ENCODE results near the gene ABCF3. TPM values are rescaled to one million over a fixed set of nuclear protein-coding genes. Genes with fewer than 3 reads are reported as not detected.

ABCF3 gene
- total and polyA plus RNA-seq, 7 donors = 44.1 to 108 (median 79.3) TPM

DNA sequence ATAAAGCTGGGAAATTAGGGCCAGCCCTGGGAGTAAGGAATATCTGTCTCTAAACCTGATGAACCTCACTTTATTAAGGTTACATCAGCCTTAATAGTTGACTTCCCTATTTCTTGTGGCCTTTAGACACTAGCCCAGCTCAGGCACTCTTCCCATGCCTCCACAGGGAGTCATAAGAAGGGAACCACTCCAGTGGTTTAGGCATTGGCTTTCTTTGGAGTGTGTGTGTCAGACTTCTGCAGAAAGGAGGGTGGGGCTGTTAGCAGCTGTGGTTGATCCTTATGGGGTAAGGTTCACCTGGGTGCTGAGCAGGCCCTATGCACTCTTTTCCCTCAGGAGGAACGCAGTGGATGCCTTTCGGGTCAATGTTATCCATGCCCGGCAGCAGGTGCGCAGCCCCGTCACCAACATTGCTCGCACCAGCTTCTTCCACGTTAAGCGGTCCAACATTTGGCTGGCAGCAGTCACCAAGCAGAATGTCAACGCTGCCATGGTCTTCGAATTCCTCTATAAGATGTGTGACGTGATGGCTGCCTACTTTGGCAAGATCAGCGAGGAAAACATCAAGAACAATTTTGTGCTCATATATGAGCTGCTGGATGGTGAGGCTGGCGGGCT, 7.4 kb upstream of the ABCF3 start:
- intact Hi-C loops (cut with DNase I) = loop anchor here (5.0 to 10.0 kb wide), 3 partner anchors 41 to 164 kb away; partner anchors contain the start of genes ABCC5 (in 1 of the 2) and EIF2B5 (in 1 of the 2)
- ATAC-seq (no peak), DNase-seq (peak in 1 of 2 donors; percentile 33)
- H3K27me3 ChIP-seq (ENCODE audit: insufficient read depth in 3 of 3, low read length in 2 of 3) = no peaks in the 10 kb centered on the region
- peaks cover 32% of the 10 kb centered on the region for H3K4me1 ChIP-seq
- no peak overlapping the region for H3K4me3 ChIP-seq
- TF ChIP-seq, protein P1, sequence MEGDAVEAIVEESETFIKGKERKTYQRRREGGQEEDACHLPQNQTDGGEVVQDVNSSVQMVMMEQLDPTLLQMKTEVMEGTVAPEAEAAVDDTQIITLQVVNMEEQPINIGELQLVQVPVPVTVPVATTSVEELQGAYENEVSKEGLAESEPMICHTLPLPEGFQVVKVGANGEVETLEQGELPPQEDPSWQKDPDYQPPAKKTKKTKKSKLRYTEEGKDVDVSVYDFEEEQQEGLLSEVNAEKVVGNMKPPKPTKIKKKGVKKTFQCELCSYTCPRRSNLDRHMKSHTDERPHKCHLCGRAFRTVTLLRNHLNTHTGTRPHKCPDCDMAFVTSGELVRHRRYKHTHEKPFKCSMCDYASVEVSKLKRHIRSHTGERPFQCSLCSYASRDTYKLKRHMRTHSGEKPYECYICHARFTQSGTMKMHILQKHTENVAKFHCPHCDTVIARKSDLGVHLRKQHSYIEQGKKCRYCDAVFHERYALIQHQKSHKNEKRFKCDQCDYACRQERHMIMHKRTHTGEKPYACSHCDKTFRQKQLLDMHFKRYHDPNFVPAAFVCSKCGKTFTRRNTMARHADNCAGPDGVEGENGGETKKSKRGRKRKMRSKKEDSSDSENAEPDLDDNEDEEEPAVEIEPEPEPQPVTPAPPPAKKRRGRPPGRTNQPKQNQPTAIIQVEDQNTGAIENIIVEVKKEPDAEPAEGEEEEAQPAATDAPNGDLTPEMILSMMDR (IDR thresholded peaks at IDR 0.05) = no peak
- no peak overlapping the region for H3K27ac ChIP-seq
- no peaks in the 10 kb centered on the region for H3K9me3 ChIP-seq
- peaks cover 24 to 67% of the 10 kb centered on the region in 2 donors for H3K36me3 ChIP-seq (ENCODE audit: insufficient read depth in 1 of 2, low read depth in 1 of 2)
- 85 to 92% (median 86%) methylated on average over 13 of the region's 13 CpGs for WGBS, 3 donors

DNA sequence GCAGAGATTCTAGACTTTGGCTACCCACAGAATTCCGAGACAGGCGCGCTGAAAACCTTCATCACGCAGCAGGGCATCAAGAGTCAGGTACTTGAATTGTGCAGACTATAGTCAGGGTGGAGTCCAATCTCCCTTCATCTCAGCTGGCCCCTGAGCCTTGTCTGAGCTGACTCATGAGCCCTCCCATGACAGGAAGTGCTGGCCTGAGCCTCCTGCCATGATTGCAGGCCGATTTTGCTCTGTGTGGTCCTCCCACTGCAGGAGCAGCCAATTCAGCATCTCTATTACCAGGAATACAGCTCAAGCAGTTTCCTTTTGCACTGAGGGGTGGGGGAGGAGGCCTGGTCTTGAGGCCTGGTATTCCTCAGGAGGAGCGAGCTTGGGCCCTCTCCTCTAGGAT, 5.8 kb upstream of the ABCF3 start:
- Histone ChIP-seq H3K36me3 (ENCODE audit: insufficient read depth in 1 of 2, low read depth in 1 of 2) (peaks cover 26 to 79% of the 10 kb centered on the region in 2 donors), H3K27ac (no peak overlapping the region), H3K9me3 (no peaks in the 10 kb centered on the region), H3K4me1 (peaks cover 30% of the 10 kb centered on the region), H3K27me3 (ENCODE audit: insufficient read depth in 3 of 3, low read length in 2 of 3) (no peaks in the 10 kb centered on the region), H3K4me3 (no peak overlapping the region)
- intact Hi-C loops (cut with DNase I) = loop anchor here in 1 of 2 donors (5.0 kb wide), 1 partner anchor 38 kb away; no protein-coding TSS in a partner anchor
- DNase-seq (no peak), ATAC-seq (no peak)
- 83 to 94% (median 92%) methylated on average over 6 of the region's 6 CpGs for WGBS, 3 donors
- TF ChIP-seq, protein P1 (IDR thresholded peaks at IDR 0.05) = no peak

DNA sequence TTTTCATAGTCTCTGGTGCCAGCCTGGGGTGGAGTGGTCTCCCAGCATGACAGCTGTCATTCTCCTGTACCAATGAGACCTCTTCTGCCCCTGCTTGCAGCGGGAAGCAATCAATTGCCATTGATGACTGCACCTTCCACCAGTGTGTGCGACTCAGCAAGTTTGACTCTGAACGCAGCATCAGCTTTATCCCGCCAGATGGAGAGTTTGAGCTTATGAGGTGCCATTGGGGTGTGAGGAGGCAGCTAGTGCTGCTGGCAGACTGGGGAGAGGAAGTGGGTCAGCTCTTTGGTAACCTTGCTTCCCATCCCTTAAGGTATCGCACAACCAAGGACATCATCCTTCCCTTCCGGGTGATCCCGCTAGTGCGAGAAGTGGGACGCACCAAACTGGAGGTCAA, 4.4 kb upstream of the ABCF3 start:
- intact Hi-C loops (cut with DNase I) = loop anchor here in 1 of 2 donors (5.0 kb wide), 1 partner anchor 39 kb away; no protein-coding TSS in a partner anchor
- no peaks in the 10 kb centered on the region for H3K9me3 ChIP-seq

DNA sequence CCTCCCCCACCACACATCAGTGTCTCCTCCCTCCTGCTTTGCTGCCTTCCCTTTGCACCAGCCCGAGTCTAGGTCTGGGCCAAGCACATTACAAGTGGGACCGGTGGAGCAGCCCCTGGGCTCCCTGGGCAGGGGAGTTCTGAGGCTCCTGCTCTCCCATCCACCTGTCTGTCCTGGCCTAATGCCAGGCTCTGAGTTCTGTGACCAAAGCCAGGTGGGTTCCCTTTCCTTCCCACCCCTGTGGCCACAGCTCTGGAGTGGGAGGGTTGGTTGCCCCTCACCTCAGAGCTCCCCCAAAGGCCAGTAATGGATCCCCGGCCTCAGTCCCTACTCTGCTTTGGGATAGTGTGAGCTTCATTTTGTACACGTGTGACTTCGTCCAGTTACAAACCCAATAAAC, 2.3 kb upstream of the ABCF3 start:
- ATAC-seq (no peak), DNase-seq (no peak)
- WGBS, 3 donors = 65 to 69% (median 68%) methylated on average over 5 of the region's 5 CpGs
- TF ChIP-seq, protein P1 (IDR thresholded peaks at IDR 0.05) = no peak
- Histone ChIP-seq H3K27ac (no peak overlapping the region), H3K9me3 (no peaks in the 10 kb centered on the region), H3K36me3 (ENCODE audit: insufficient read depth in 1 of 2, low read depth in 1 of 2) (peaks cover 19 to 79% of the 10 kb centered on the region in 2 donors), H3K4me3 (no peak overlapping the region), H3K4me1 (peaks cover 26% of the 10 kb centered on the region), H3K27me3 (ENCODE audit: insufficient read depth in 3 of 3, low read length in 2 of 3) (no peaks in the 10 kb centered on the region)
- intact Hi-C loops (cut with DNase I) = loop anchor here in 1 of 2 donors (5.0 kb wide), 1 partner anchor 41 kb away; no protein-coding TSS in a partner anchor

More for the DNA sequence above, 4.4 kb upstream of the ABCF3 start:
- TF ChIP-seq, protein P1 (IDR thresholded peaks at IDR 0.05) = no peak
- H3K4me3 ChIP-seq = no peak overlapping the region
- no peaks in the 10 kb centered on the region for H3K27me3 ChIP-seq (ENCODE audit: insufficient read depth in 3 of 3, low read length in 2 of 3)
- peaks cover 20% of the 10 kb centered on the region for H3K4me1 ChIP-seq
- H3K36me3 ChIP-seq (ENCODE audit: insufficient read depth in 1 of 2, low read depth in 1 of 2) = peaks cover 26 to 79% of the 10 kb centered on the region in 2 donors
- ATAC-seq = no peak
- whole genome bisulfite sequencing, 3 donors = 95 to 97% (median 95%) methylated on average over 9 of the region's 9 CpGs
- DNase-seq = no peak
- no peak overlapping the region for H3K27ac ChIP-seq

Data from psoas muscle (tissue), 8 donors.